ENCODE data around the gene CHST12.

DNA sequence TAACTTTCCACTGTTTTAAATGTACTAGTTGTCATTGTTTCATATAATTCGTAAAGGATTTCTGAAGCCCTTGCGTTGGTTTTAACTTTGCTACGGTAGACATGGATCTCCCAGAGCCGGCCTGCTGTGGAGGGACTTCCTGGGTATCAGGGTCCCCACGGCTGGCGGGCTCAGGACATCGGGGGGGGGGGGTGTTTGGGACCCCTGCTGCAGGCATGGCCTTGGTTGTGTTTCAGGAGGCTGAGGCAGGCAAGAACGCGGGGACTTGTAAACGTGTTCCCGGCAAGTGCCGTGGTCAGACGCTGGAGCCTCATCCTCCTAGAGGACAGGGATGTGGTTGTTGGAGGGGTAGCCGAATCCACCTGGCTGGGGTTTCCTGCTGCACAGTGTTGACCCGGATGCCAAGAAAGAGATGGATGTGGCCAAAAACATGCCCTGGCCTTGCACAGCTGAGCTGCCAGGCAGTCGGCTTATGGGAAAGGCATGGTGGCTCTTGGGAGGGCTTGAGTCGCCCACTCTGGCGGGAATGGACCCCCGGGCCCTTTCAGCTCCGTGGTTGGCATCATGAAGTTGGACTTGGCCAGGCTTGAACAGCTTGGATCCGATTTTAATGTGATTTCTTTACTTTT lies 21.4 kb upstream of the CHST12 start:
- TF ChIP-seq, protein P1, sequence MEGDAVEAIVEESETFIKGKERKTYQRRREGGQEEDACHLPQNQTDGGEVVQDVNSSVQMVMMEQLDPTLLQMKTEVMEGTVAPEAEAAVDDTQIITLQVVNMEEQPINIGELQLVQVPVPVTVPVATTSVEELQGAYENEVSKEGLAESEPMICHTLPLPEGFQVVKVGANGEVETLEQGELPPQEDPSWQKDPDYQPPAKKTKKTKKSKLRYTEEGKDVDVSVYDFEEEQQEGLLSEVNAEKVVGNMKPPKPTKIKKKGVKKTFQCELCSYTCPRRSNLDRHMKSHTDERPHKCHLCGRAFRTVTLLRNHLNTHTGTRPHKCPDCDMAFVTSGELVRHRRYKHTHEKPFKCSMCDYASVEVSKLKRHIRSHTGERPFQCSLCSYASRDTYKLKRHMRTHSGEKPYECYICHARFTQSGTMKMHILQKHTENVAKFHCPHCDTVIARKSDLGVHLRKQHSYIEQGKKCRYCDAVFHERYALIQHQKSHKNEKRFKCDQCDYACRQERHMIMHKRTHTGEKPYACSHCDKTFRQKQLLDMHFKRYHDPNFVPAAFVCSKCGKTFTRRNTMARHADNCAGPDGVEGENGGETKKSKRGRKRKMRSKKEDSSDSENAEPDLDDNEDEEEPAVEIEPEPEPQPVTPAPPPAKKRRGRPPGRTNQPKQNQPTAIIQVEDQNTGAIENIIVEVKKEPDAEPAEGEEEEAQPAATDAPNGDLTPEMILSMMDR (IDR thresholded peaks at IDR 0.05), result no peak
- TF ChIP-seq POLR2AphosphoS5 (IDR thresholded peaks at IDR 0.05), result no peak
- TF ChIP-seq POLR2A (IDR thresholded peaks at IDR 0.05), result no peak
- no peak for TF ChIP-seq EP300 (IDR thresholded peaks at IDR 0.05)
